ENCODE results near the gene ASPG. TPM values are rescaled to one million over a fixed set of nuclear protein-coding genes. Genes with fewer than 3 reads are reported as not detected.

The ASPG gene
- total RNA-seq, 1 experiment from 2014 or later, result not detected

DNA sequence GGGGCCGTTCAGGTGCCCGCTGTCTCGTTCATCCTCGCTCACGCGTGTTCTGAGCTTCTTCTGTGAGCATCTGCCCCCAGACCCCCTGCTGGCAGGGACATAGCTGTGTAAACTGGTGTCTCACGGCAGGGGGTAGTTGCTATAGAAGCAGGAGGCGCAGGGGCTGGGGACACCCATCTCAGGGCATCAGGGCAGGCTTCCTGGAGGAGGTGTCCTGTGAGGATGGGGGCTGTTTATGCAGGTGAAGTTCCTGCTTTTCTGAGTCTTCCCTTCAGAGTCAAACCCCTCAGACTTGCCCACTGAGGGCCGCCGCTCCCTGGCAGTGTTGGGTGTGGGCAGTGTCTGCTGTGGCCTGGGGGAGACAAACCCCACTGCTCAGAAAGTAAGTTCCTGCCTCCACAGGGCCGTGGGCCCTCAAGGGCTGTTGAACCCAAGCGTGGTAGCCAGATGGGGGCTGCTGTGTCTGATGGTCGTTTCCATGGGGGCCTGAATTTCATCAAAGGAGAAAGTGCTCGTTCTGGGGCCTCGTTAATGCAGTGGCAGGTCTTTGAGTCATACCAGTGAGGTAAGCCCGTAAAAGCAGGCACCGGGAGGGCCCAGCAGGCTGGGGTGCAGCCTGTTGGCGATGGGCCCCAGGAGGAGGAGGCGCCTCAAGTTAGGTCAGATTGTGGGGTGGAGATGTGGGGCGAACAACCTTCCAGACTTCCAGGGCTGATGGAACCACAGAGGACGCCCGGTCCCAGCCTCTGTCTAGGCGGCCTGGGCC is 76.3 kb downstream of the ASPG start:
- no peak for DNase-seq (ENCODE audit: low spot score)

- no peak for DNase-seq (ENCODE audit: low spot score)
These were observed 77.0 kb downstream of the ASPG start for GRCh38 chr14:104162495-104162894.

- no peak for DNase-seq (ENCODE audit: low spot score)
These were observed 78.0 kb downstream of the ASPG start for GRCh38 chr14:104163541-104163940.

- DNase-seq (ENCODE audit: low spot score), result no peak
These were observed 78.5 kb downstream of the ASPG start for GRCh38 chr14:104164041-104164440.

DNA sequence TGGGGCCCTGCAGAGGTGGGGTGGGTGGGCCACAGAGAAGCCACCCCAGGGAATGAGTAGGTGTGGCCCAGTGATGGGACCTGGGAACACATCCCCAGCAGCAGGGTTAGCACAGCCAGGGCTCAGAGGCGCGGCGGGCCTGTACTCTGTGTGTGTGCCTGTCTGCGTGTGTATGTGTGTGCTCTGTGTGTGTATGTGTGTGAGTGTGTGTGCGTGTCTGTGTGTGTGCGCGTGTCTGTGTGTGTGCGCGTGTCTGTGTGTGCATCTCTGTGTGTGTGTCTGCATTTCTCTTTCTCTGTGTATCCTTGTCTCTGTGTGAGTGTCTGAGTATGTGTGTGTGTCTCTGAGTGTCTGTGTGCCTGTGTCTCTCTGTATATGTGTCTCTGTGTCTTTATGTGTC is 79.0 kb downstream of the ASPG start:
- no peak for DNase-seq (ENCODE audit: low spot score)

Other genes starting within 250 kb of the ASPG start
- gene PPP1R13B, start 238.1 kb upstream of the ASPG start, total RNA-seq (2014; rRNA removed; shearing (Covaris generic)), result 4.0 and 4.8 TPM in 2 replicates
- gene TDRD9, start 157.2 kb upstream of the ASPG start, total RNA-seq (2014; rRNA removed; shearing (Covaris generic)), result not detected in 2 replicates
- not detected in 2 replicates for gene RD3L, start 143.2 kb upstream of the ASPG start, total RNA-seq (2014; rRNA removed; shearing (Covaris generic))
- gene KIF26A, start 52.9 kb downstream of the ASPG start, total RNA-seq (2014; rRNA removed; shearing (Covaris generic)), result 2.4 and 3.0 TPM in 2 replicates

Measured in A172 (cell line).